ENCODE results near the gene RPS18. TPM values are rescaled to one million over a fixed set of nuclear protein-coding genes. Genes with fewer than 3 reads are reported as not detected.

RPS18 gene
- total and polyA plus RNA-seq, 2 of the 4 experiments (the other 2 are of a cell fraction) = 6,577 to 8,417 TPM

DNA sequence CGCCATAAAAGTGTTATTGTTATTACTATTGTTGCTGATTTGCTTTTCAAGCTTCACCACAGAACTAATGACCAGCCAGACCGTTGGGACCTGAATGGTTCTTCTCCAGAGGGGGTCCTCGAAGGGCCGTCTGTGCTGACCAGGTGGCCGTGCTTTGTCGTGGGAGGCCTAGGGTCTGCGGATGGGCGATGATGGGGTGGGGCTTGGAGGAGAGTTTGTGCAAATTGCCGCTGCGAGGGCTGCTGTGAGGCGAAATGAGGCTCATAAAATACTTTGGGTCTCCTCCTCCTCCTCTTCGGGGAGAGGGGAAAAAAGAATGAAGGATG lies 51.7 kb downstream of the RPS18 start:
- dilution Hi-C loops (cut with HindIII; ENCODE audit: low sequenced_read_pairs, unreplicated experiment) = no loop called here
- Histone ChIP-seq H3K14ac (replicated peaks; ENCODE audit: low read depth, low read length) (no peak overlapping the region), H3K18ac (ENCODE audit: low read depth, low read length) (no peak overlapping the region), H2AK9ac (replicated peaks; ENCODE audit: low read depth, low read length, poor library complexity) (no peak overlapping the region), H2AFZ (replicated peaks; ENCODE audit: low read length, poor library complexity) (peak overlapping the region; percentile 86), H3K4me2 (ENCODE audit: low read depth, low read length) (peak overlapping the region; percentile 79), H2BK5ac (ENCODE audit: low read depth, low read length, poor library complexity, severe bottlenecking) (no peak overlapping the region), H3K36me3 (ENCODE audit: control insufficient read depth, insufficient read depth, low read length) (peaks cover 24% of the 10 kb centered on the region), H3K27me3 (ENCODE audit: control insufficient read depth, insufficient read depth, low read length) (no peaks in the 10 kb centered on the region), H3K4me3 (ENCODE audit: insufficient read depth, low read depth, low read length) (peak overlapping the region; percentile 85), H4K20me1 (ENCODE audit: insufficient read depth, low read length) (peaks cover 6% of the 10 kb centered on the region), H2BK20ac (ENCODE audit: low read depth, low read length) (no peak overlapping the region), H2BK120ac (ENCODE audit: low read depth, low read length) (no peak overlapping the region), H3K79me1 (ENCODE audit: low read depth in 1 of 2, low read length in 2 of 2) (peaks cover 25 to 38% of the 10 kb centered on the region in 2 experiments), H3K27ac (ENCODE audit: insufficient read depth, low read length) (peak overlapping the region; percentile 1; the same call in 1 of the 2 replicates), H3K9me1 (ENCODE audit: insufficient read depth, low read length) (peaks cover 17% of the 10 kb centered on the region), H3K9ac (ENCODE audit: low read depth, low read length) (peak overlapping the region; percentile 9), H4K91ac (ENCODE audit: insufficient read depth, low read depth, low read length) (no peak overlapping the region), H3K4me1 (ENCODE audit: control insufficient read depth, insufficient read depth, low read length) (peaks cover 30% of the 10 kb centered on the region), H3K9me3 (ENCODE audit: control insufficient read depth, insufficient read depth, low read length) (no peaks in the 10 kb centered on the region), H4K5ac (ENCODE audit: low read depth, low read length) (no peak overlapping the region), H3K56ac (ENCODE audit: extremely low read depth, insufficient read depth, low read length) (peak overlapping the region; percentile 16; the same call in 1 of the 2 replicates), H2BK15ac (ENCODE audit: low read depth, low read length) (no peak overlapping the region), H3K23ac (ENCODE audit: low read depth, low read length) (peak overlapping the region; percentile 31; the same call in 1 of the 2 replicates), H2AK5ac (ENCODE audit: low read depth, low read length) (no peak overlapping the region), H4K8ac (ENCODE audit: low read depth in 2 of 2, low read length in 2 of 2) (peak overlapping the region; percentile 11 to 44; a peak in 2 of 4 replicates), H3K4ac (ENCODE audit: low read depth, low read length) (peak overlapping the region; percentile 31; the same call in 1 of the 2 replicates)
- ChIA-PET CTCF (interaction anchor here (0.6 kb wide), 1 partner anchor 17 kb away, joined by 4 read pairs; no protein-coding TSS in a partner anchor), POLR2A (ENCODE audit: unreplicated experiment) (interaction anchor here (0.6 kb wide), 1 partner anchor 11 kb away, joined by 24 read pairs; no protein-coding TSS in a partner anchor)
- no CpG with 5 or more reads among the region's 12 CpGs for WGBS, 2 experiments (ENCODE audit: extremely low coverage in 2 of 2, insufficient read length in 1 of 2)
- in situ Hi-C loops (cut with MboI; ENCODE audit: low sequenced_read_pairs) = no loop called here
- DNase-seq (no peak), ATAC-seq (ENCODE audit: low read depth) (no peak)
- intact Hi-C loops (cut with micrococcal nuclease) = no loop called here
- TF ChIP-seq BHLHE40 (IDR thresholded peaks at IDR 0.05; ENCODE audit: low read depth, low read length) (no peak), MAFK (IDR thresholded peaks at IDR 0.05; ENCODE audit: low read depth, low read length) (no peak), CHD1 (IDR thresholded peaks at IDR 0.05; ENCODE audit: low read depth, low read length) (no peak), MAZ (IDR thresholded peaks at IDR 0.05; ENCODE audit: borderline replicate concordance, low read depth, low read length) (no peak), RAD21 (IDR thresholded peaks at IDR 0.05; ENCODE audit: low read length) (no peak), SMC3 (IDR thresholded peaks at IDR 0.05; ENCODE audit: low read depth, low read length) (no peak), RFX5 (IDR thresholded peaks at IDR 0.05; ENCODE audit: low read depth, low read length) (no peak), FOS (IDR thresholded peaks at IDR 0.05; ENCODE audit: low read depth, low read length) (no peak), CEBPB (IDR thresholded peaks at IDR 0.05; ENCODE audit: low read depth, low read length) (no peak), MXI1 (IDR thresholded peaks at IDR 0.05; ENCODE audit: borderline replicate concordance, low read depth, low read length) (no peak), NFE2L2 (IDR thresholded peaks at IDR 0.05; ENCODE audit: low read depth, low read length) (no peak), RCOR1 (IDR thresholded peaks at IDR 0.05; ENCODE audit: insufficient replicate concordance, low read length) (no peak)
- TF ChIP-seq, protein P1, sequence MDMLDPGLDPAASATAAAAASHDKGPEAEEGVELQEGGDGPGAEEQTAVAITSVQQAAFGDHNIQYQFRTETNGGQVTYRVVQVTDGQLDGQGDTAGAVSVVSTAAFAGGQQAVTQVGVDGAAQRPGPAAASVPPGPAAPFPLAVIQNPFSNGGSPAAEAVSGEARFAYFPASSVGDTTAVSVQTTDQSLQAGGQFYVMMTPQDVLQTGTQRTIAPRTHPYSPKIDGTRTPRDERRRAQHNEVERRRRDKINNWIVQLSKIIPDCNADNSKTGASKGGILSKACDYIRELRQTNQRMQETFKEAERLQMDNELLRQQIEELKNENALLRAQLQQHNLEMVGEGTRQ (IDR thresholded peaks at IDR 0.05; ENCODE audit: low read depth, low read length) = no peak
- BruUV-seq (replicated peaks) = no TSS peak
